GM18951 (cell line): Measurements from ENCODE around the gene MLH3.

ENCODE experiments used
- POLR2A ChIP-seq: IDR thresholded peaks from 4 replicates; pipeline ENCODE4 v1.6.1; 2011; ENCODE audit warnings: mild to moderate bottlenecking; ENCODE audit not compliant: insufficient read length, insufficient read depth; ENCODE audit errors: extremely low read depth
- in situ Hi-C: fragments of 300-500 bp; cut with MboI; formaldehyde crosslinking; loops from one replicate; pipeline ENCODE4 v1.12.0; 2022; ENCODE audit warnings: low sequenced_read_pairs, mixed read lengths, inconsistent platforms; ENCODE audit not compliant: unreplicated experiment

MLH3 gene

DNA sequence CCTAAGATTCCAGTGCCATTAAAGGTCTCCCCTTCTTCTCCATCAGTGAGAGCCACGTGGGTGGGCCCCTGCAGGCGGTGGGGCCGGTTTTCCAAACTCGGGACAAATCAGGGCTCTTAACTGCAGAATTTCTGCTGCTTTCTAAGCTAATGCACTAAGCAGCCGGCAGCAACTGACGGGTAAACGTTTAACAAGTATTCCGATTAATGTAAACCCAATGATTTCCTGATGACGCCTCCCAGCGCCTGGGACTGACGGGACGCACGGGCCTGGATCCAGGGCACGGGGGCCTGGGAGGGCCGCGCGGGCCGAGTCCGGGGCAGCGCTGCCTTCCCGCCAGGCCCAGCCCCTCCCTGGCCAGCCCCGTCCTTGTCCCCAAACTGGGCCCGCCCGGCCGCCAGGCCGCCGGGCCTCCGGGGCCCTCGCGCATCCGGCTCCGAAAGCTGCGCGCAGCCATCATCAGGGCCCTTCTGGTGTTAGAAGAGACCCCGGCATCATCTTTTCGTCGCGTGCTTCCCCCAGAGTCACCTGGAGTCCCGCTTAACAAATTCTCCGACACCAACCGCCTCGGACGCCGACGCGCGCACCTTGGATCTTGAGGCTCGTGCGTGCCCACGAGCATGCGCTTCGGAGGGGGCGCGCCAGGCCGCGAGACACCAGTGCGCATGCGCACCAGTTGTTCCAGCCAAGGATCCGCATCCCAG lies at the start of gene MLH3:
Gene MLH3 (minus strand): TSS at position 616 of the 704 bp plus-strand sequence. CDS start 1,812 bp downstream, outside the sequence.
- in situ Hi-C loops, result no loop called here
- TF ChIP-seq POLR2A, result peak; percentile 75

GRCh38 chr14:75098682-75099081 lies 47.4 kb upstream of the MLH3 start:
- in situ Hi-C loops, result no loop called here
- no peak for TF ChIP-seq POLR2A

- in situ Hi-C loops, result no loop called here
- no peak for TF ChIP-seq POLR2A
Observed at GRCh38 chr14:75098212-75098611, 46.9 kb upstream of the MLH3 start.

DNA sequence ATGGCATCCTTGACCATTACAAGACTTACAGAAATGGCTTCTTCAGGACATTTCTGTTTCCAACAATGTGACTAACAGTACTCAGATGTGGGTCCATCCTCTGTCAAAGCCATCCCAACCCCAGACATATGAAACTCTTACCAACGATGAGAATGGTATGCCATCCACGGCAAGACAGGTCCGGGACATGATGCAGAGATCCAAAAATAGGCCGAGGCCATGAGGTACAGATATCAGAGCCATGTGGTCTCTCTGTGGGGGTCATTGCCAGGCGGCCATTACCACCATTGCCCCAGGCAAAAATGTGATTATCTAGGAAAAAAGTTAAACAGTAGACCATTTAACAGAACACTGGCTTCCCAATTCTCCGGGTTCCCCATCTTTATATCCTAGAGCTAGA lies 45.7 kb upstream of the MLH3 start:
- in situ Hi-C loops, result no loop called here

DNA sequence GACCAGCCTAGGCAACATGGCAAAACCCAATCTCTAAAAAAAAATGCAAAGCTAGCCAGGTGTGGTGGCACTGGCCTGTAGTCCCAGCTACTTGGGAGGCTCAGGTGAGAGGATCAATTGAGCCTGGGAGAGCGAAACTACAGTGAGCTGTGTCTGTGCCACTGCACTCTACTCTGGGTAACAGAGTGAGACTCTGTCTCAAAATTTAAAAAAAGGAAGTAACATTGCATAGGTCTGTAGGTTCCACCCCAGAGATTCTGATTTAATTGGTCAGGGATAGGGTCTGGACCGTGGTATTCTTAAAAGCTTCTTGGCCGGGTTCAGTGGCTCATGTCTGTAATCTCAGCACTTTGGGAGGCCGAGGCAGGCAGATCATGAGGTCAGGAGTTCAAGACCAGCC lies 44.4 kb upstream of the MLH3 start:
- in situ Hi-C loops, result no loop called here
- no peak for TF ChIP-seq POLR2A

More for the DNA sequence above, 45.7 kb upstream of the MLH3 start:
- TF ChIP-seq POLR2A, result no peak

DNA sequence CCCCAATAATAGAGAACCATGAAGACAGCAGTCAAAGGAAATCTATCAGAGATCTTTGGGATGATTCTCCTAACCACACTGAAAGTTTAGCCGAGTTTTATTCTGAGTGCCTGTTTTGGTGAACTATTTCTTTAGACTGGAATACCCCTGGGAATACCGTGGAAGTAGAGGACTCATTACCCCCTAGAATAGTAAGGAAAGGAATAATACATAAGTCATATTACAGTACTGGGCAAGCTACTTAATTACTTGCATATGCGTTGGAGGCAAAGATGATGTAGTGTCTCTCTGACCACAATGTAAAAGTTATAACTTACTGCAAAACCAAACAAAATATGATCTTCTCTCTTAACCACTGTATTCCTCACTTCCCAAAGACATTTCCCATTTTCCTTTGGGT lies 43.6 kb upstream of the MLH3 start:
- no peak for TF ChIP-seq POLR2A
- in situ Hi-C loops, result no loop called here

- no peak for TF ChIP-seq POLR2A
- in situ Hi-C loops, result no loop called here
Observed at GRCh38 chr14:75092698-75093097, 41.4 kb upstream of the MLH3 start.

DNA sequence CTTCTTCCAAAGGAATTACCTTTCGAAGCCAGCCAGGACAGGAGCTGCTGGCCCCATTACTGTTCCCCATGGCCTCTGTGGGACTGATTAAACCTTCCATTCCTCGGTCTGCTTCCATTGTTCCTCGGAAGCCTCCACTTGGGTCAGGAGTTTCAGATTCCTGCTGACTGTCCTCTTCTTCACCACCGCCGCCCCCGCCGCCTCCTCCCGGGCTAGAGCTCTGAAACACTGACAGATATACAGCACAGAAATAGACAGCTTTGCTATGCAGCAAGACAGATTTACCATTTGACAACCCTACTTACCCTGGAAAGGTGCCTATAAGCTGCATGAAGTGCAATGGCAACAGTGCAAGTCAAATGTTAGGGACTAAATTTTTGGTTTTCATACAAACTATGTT lies 40.0 kb upstream of the MLH3 start:
- in situ Hi-C loops, result no loop called here
- no peak for TF ChIP-seq POLR2A

DNA sequence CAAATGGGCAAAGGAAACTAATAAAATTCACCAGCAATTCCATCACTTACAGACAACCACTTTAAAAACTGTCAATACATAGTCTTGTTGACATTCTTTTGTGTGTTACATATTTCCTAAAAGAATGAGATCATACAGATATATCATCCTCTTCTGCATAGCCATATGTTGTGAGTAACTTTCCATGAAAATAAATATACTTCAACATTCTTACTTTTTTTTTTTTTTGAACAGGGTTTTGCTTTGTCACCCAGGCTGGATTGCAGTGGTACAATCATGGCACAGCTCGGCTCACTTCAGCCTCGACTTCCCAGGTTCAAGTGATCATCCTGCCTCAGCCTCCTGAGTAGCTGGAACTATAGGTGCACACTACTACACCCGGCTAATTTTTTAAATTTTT lies 39.1 kb upstream of the MLH3 start:
- TF ChIP-seq POLR2A, result no peak
- in situ Hi-C loops, result no loop called here

- in situ Hi-C loops, result loop anchor here (10.0 kb wide), 1 partner anchor 154 kb away; no protein-coding TSS in a partner anchor
Observed at GRCh38 chr14:75088566-75089373, 37.5 kb upstream of the MLH3 start.

DNA sequence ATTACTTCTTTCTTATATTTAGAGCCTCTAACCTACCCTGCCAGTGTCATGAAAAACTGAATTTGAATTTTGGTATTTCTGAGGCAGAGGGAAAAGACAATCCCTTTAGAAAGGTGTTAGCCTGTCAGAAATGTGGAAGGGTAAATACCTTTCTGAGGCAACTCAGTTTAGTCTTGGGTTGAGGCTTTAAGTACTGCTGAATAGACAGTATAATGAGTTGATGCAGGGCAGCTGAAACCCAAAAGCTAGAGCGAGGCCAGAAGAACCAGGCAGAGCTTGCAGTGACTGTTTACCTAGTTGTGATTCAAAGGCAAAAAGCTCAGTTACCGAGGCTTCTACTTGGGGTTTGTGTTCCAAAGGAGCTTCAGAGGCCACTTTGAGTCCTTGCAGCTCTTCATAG lies 36.9 kb upstream of the MLH3 start:
- in situ Hi-C loops, result loop anchor here (10.0 kb wide), 1 partner anchor 153 kb away; no protein-coding TSS in a partner anchor
- TF ChIP-seq POLR2A, result no peak

More at GRCh38 chr14:75088566-75089373, 37.5 kb upstream of the MLH3 start:
- TF ChIP-seq POLR2A, result no peak

DNA sequence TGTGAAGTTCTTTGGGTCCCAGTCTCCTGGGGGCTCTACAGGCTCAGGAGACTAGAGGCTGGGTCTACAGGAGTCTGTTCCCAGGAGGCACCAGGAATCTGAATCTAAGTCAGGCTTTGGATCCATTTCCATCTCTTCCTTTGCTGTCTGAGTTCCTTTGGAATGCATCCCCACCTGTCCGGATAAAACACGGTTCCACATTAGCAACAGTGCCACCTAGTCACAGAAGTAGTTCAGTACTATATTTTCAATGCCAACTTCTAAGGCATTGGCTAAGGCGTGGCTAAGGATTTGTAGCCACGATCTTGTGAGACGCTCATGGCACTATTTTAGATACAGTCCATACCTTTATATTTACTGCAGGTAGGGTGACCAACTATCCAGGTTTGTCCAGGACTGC lies 33.2 kb upstream of the MLH3 start:
- TF ChIP-seq POLR2A, result no peak
- in situ Hi-C loops, result loop anchor here (10.0 kb wide), 1 partner anchor 150 kb away; no protein-coding TSS in a partner anchor

DNA sequence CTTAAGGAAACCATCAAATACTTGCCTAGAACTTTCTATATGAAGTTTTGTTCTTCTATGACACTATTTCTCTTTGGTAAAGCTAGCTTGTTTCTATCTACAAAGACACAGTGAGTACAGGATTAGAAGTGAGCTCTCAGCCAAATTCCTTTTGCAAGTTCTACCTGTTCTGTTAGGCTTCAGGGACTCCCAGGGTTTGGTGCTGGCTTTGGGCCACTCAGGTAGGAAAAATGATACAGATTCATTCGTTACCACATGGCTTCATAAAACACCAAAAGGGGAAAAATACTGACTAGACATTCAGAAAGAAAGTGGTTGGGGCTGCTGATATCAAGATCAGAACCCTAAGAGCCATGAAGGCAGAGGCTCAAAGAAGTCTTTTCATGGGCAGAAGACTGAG lies 32.0 kb upstream of the MLH3 start:
- no peak for TF ChIP-seq POLR2A
- in situ Hi-C loops, result loop anchor here (10.0 kb wide), 1 partner anchor 148 kb away; no protein-coding TSS in a partner anchor
